ENCODE measurements around the gene OR52B2.

- TF ChIP-seq JUND (IDR thresholded peaks at IDR 0.05) (no peak), FOXJ3 (CRISPR knock-in tag; IDR thresholded peaks at IDR 0.05) (no peak), FOXM1 (IDR thresholded peaks at IDR 0.05; ENCODE audit: low read depth) (no peak), TEAD4 (IDR thresholded peaks at IDR 0.05; ENCODE audit: borderline replicate concordance, insufficient read depth) (no peak), MAX (IDR thresholded peaks at IDR 0.05; ENCODE audit: low read depth) (no peak), SMC3 (IDR thresholded peaks at IDR 0.05; ENCODE audit: low read depth, low read length) (no peak), PBX3 (IDR thresholded peaks at IDR 0.05) (no peak), POLR2AphosphoS5 (IDR thresholded peaks at IDR 0.05; ENCODE audit: low read depth, low read length) (no peak), TCF12 (IDR thresholded peaks at IDR 0.05) (no peak)
- TF ChIP-seq, protein P1, sequence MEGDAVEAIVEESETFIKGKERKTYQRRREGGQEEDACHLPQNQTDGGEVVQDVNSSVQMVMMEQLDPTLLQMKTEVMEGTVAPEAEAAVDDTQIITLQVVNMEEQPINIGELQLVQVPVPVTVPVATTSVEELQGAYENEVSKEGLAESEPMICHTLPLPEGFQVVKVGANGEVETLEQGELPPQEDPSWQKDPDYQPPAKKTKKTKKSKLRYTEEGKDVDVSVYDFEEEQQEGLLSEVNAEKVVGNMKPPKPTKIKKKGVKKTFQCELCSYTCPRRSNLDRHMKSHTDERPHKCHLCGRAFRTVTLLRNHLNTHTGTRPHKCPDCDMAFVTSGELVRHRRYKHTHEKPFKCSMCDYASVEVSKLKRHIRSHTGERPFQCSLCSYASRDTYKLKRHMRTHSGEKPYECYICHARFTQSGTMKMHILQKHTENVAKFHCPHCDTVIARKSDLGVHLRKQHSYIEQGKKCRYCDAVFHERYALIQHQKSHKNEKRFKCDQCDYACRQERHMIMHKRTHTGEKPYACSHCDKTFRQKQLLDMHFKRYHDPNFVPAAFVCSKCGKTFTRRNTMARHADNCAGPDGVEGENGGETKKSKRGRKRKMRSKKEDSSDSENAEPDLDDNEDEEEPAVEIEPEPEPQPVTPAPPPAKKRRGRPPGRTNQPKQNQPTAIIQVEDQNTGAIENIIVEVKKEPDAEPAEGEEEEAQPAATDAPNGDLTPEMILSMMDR (IDR thresholded peaks at IDR 0.05), result no peak
- TF ChIP-seq, protein P2, sequence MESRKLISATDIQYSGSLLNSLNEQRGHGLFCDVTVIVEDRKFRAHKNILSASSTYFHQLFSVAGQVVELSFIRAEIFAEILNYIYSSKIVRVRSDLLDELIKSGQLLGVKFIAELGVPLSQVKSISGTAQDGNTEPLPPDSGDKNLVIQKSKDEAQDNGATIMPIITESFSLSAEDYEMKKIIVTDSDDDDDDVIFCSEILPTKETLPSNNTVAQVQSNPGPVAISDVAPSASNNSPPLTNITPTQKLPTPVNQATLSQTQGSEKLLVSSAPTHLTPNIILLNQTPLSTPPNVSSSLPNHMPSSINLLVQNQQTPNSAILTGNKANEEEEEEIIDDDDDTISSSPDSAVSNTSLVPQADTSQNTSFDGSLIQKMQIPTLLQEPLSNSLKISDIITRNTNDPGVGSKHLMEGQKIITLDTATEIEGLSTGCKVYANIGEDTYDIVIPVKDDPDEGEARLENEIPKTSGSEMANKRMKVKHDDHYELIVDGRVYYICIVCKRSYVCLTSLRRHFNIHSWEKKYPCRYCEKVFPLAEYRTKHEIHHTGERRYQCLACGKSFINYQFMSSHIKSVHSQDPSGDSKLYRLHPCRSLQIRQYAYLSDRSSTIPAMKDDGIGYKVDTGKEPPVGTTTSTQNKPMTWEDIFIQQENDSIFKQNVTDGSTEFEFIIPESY (IDR thresholded peaks at IDR 0.05; ENCODE audit: borderline replicate concordance, low read depth), result no peak
These were observed 46.4 kb upstream of the OR52B2 start for GRCh38 chr11:6216501-6216900.
